ENCODE data around the gene SETBP1. TPM values are rescaled to one million over a fixed set of nuclear protein-coding genes. Genes with fewer than 3 reads are reported as not detected.

Gene SETBP1
- total RNA-seq, 2 experiments from 2014 or later: 6.4 to 6.7 TPM

GRCh38 chr18:45012286-45012685 lies 331.6 kb downstream of the SETBP1 start:
- H3K4me1 Mint-ChIP-seq (ENCODE audit: low read depth): peaks cover 10% of the 10 kb centered on the region
- no peak for DNase-seq
- intact Hi-C loops (cut with micrococcal nuclease): no loop called here
- H3K36me3 Mint-ChIP-seq: no peaks in the 10 kb centered on the region
- no peak overlapping the region for H3K27ac Mint-ChIP-seq
- peaks cover 2% of the 10 kb centered on the region for H3K27me3 Mint-ChIP-seq
- no peaks in the 10 kb centered on the region for H3K9me3 Mint-ChIP-seq
- ChIA-PET POLR2A (no interaction called here), CTCF (no interaction called here)
- no peak overlapping the region for H3K4me3 Mint-ChIP-seq

- CTCF ChIA-PET: no interaction called here
- no peak overlapping the region for H3K4me3 Mint-ChIP-seq
- H3K27me3 Mint-ChIP-seq: peaks cover 2% of the 10 kb centered on the region
- no peak overlapping the region for H3K27ac Mint-ChIP-seq
- no peak for DNase-seq
- no peaks in the 10 kb centered on the region for H3K36me3 Mint-ChIP-seq
- intact Hi-C loops (cut with micrococcal nuclease): no loop called here
- POLR2A ChIA-PET: no interaction called here
- no peaks in the 10 kb centered on the region for H3K9me3 Mint-ChIP-seq
- peaks cover 7% of the 10 kb centered on the region for H3K4me1 Mint-ChIP-seq (ENCODE audit: low read depth)
Measured at GRCh38 chr18:45014047-45014501, 333.4 kb downstream of the SETBP1 start.

GRCh38 chr18:45015788-45016128 lies 335.1 kb downstream of the SETBP1 start:
- no peak overlapping the region for H3K4me3 Mint-ChIP-seq
- no peaks in the 10 kb centered on the region for H3K36me3 Mint-ChIP-seq
- H3K9me3 Mint-ChIP-seq: no peaks in the 10 kb centered on the region
- no peak overlapping the region for H3K27ac Mint-ChIP-seq
- POLR2A ChIA-PET: no interaction called here
- peaks cover 2% of the 10 kb centered on the region for H3K27me3 Mint-ChIP-seq
- intact Hi-C loops (cut with micrococcal nuclease): no loop called here
- DNase-seq: no peak
- CTCF ChIA-PET: no interaction called here
- no peaks in the 10 kb centered on the region for H3K4me1 Mint-ChIP-seq (ENCODE audit: low read depth)

DNA sequence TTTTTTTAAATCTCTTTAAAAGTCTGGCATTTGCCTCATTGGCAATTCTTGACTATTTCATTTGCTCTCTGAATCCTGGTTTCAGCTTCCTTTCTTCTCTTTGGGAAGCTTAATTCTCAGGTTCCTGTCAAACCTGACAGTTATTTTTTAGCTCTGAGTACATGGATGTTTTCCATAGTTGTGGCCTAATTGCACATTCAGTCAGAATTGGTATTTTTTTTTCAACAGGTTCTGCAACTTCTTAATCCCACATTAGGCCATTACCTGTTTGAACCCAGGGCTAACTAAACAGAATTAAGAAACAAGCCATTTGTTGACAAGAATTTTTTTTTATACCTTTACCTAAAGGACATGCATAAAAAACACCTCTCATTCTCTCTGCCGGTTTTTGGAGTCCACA lies 338.8 kb downstream of the SETBP1 start:
- Mint-ChIP-seq H3K9me3 (no peaks in the 10 kb centered on the region), H3K27me3 (no peaks in the 10 kb centered on the region), H3K36me3 (no peaks in the 10 kb centered on the region), H3K27ac (no peak overlapping the region), H3K4me1 (ENCODE audit: low read depth) (no peaks in the 10 kb centered on the region), H3K4me3 (no peak overlapping the region)
- DNase-seq: no peak
- ChIA-PET CTCF (no interaction called here), POLR2A (no interaction called here)
- intact Hi-C loops (cut with micrococcal nuclease): no loop called here

DNA sequence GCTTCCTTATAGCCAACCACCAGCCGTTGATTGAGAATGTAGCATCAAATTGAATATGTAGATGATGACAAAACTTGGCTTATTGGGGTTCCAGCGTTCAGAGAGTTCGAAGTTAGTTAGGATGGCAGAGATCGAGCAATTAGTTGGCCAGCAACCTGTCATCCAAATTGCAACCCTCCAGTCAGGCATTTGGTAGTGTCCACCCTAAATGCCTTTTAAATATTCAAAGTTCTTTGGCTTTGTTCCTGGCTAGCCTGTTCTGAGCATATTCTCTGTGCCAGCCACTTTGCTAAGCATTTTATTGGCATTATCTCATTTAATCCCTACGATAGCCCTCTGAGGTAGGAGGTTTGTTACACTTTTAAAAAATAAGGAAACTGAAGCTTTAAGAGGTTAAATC lies 342.8 kb downstream of the SETBP1 start:
- H3K4me1 Mint-ChIP-seq (ENCODE audit: low read depth): no peaks in the 10 kb centered on the region
- CTCF ChIA-PET: no interaction called here
- intact Hi-C loops (cut with micrococcal nuclease): no loop called here

DNA sequence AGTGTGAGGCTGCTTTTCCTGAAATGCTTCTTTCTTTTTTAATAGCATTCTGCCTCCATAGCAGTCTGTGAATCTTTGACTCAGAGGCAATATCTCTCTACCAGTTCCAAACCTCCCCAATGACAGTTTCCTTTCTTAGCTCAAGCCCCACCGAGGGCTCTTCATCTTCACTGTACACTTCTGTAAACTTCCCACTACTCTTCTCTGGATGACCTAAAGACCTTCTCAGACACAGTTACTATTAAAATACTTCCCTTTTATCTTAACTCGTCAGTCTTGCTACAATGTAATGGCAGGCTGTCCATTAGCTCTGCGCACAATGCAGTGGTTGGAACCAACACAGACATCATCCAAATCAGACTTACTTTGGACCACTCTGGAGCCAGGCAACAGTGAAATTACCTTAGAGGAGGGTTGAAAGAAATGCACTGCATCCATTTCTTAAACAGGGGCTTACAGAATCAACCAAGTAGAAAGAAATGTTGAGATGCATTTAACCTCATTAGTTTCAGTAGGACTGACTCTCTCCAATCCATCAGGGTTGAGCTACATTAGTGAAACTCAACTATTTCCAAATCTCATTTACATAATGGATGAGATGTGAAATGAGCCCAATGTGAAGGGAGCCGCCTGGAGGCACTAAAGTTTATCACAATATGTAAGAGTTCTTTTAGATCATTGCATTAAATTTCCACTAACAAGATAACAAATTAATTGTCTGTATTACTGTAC lies 343.8 kb downstream of the SETBP1 start:
- H3K9me3 Mint-ChIP-seq: no peaks in the 10 kb centered on the region
- H3K4me3 Mint-ChIP-seq: no peak overlapping the region
- H3K36me3 Mint-ChIP-seq: no peaks in the 10 kb centered on the region
- H3K4me1 Mint-ChIP-seq (ENCODE audit: low read depth): no peaks in the 10 kb centered on the region
- no peak overlapping the region for H3K27ac Mint-ChIP-seq
- ChIA-PET CTCF (interaction anchor here (0.6 kb wide), 1 partner anchor 321 kb away, joined by 3 read pairs; no protein-coding TSS in a partner anchor), POLR2A (no interaction called here)
- DNase-seq: no peak
- H3K27me3 Mint-ChIP-seq: no peaks in the 10 kb centered on the region
- intact Hi-C loops (cut with micrococcal nuclease): no loop called here

More for the DNA sequence above, 342.8 kb downstream of the SETBP1 start:
- H3K36me3 Mint-ChIP-seq: no peaks in the 10 kb centered on the region
- H3K9me3 Mint-ChIP-seq: no peaks in the 10 kb centered on the region
- H3K27ac Mint-ChIP-seq: no peak overlapping the region
- no peak overlapping the region for H3K4me3 Mint-ChIP-seq
- DNase-seq: no peak
- H3K27me3 Mint-ChIP-seq: no peaks in the 10 kb centered on the region
- POLR2A ChIA-PET: no interaction called here

DNA sequence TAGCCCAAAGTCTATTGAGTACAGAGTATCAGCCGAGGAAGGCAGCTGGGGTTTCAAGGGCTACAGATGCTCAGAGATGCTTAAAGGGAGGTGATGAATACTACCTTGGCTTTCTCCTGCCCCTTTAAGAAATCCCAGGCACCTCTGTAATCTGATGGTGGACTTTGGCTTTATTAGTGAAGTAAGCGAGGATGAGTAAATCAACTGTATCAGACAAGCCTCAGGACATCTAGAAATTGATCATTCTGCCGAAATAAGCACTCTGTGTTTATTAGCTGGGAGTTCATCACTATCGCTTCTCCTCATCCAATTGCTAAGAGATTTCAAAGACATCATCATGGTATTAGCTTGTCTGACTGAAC lies 344.4 kb downstream of the SETBP1 start:
- no peak for DNase-seq
- intact Hi-C loops (cut with micrococcal nuclease): no loop called here
- CTCF ChIA-PET: interaction anchor here (0.6 kb wide), 1 partner anchor 321 kb away, joined by 3 read pairs; no protein-coding TSS in a partner anchor
- Mint-ChIP-seq H3K4me3 (no peak overlapping the region), H3K9me3 (no peaks in the 10 kb centered on the region), H3K36me3 (no peaks in the 10 kb centered on the region), H3K27me3 (no peaks in the 10 kb centered on the region), H3K27ac (no peak overlapping the region), H3K4me1 (ENCODE audit: low read depth) (no peaks in the 10 kb centered on the region)
- POLR2A ChIA-PET: no interaction called here

GRCh38 chr18:45026162-45026561 lies 345.5 kb downstream of the SETBP1 start:
- Mint-ChIP-seq H3K9me3 (no peaks in the 10 kb centered on the region), H3K4me3 (no peak overlapping the region), H3K4me1 (ENCODE audit: low read depth) (no peaks in the 10 kb centered on the region), H3K27ac (no peak overlapping the region), H3K27me3 (no peaks in the 10 kb centered on the region), H3K36me3 (no peaks in the 10 kb centered on the region)
- ChIA-PET POLR2A (interaction anchor here (0.6 kb wide), 1 partner anchor 611 kb away, joined by 3 read pairs; no protein-coding TSS in a partner anchor), CTCF (no interaction called here)
- intact Hi-C loops (cut with micrococcal nuclease): no loop called here
- DNase-seq: no peak

DNA sequence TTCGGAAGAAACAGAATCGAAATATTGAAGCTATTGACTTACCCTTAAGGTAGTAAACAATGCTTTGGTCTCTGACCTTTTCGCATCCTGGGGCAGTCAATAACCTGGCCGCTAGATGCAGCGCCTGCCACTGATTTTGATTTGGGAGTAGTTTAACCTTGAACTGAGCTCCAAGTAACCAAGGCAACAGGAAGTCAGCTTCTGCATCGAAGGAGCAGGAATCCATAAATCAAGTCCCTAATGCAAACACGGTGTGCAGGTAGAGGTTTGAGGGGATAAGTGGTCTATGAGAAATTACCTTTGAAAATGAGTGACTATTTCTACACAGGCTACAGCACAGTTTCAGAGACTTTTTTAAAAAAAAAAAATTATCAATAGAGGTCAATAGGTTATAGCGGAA lies 353.5 kb downstream of the SETBP1 start:
- no peak overlapping the region for H3K4me3 Mint-ChIP-seq
- POLR2A ChIA-PET: no interaction called here
- H3K27me3 Mint-ChIP-seq: no peaks in the 10 kb centered on the region
- H3K27ac Mint-ChIP-seq: no peak overlapping the region
- CTCF ChIA-PET: no interaction called here
- intact Hi-C loops (cut with micrococcal nuclease): no loop called here
- no peak for DNase-seq
- no peaks in the 10 kb centered on the region for H3K4me1 Mint-ChIP-seq (ENCODE audit: low read depth)
- no peaks in the 10 kb centered on the region for H3K9me3 Mint-ChIP-seq
- no peaks in the 10 kb centered on the region for H3K36me3 Mint-ChIP-seq

GRCh38 chr18:45037618-45038017 lies 356.9 kb downstream of the SETBP1 start:
- intact Hi-C loops (cut with micrococcal nuclease): no loop called here
- Mint-ChIP-seq H3K4me3 (no peak overlapping the region), H3K27ac (no peak overlapping the region), H3K36me3 (no peaks in the 10 kb centered on the region), H3K27me3 (no peaks in the 10 kb centered on the region), H3K4me1 (ENCODE audit: low read depth) (no peaks in the 10 kb centered on the region), H3K9me3 (no peaks in the 10 kb centered on the region)
- POLR2A ChIA-PET: no interaction called here
- CTCF ChIA-PET: interaction anchor here (1.0 kb wide), 1 partner anchor 59 kb away, joined by 3 read pairs; no protein-coding TSS in a partner anchor
- no peak for DNase-seq

- no peaks in the 10 kb centered on the region for H3K27me3 Mint-ChIP-seq
- no peak for DNase-seq
- no peak overlapping the region for H3K27ac Mint-ChIP-seq
- H3K4me1 Mint-ChIP-seq (ENCODE audit: low read depth): no peaks in the 10 kb centered on the region
- no peaks in the 10 kb centered on the region for H3K36me3 Mint-ChIP-seq
- H3K4me3 Mint-ChIP-seq: no peak overlapping the region
- H3K9me3 Mint-ChIP-seq: no peaks in the 10 kb centered on the region
- ChIA-PET CTCF (no interaction called here), POLR2A (no interaction called here)
- intact Hi-C loops (cut with micrococcal nuclease): no loop called here
Measured at GRCh38 chr18:45039376-45039775, 358.7 kb downstream of the SETBP1 start.

DNA sequence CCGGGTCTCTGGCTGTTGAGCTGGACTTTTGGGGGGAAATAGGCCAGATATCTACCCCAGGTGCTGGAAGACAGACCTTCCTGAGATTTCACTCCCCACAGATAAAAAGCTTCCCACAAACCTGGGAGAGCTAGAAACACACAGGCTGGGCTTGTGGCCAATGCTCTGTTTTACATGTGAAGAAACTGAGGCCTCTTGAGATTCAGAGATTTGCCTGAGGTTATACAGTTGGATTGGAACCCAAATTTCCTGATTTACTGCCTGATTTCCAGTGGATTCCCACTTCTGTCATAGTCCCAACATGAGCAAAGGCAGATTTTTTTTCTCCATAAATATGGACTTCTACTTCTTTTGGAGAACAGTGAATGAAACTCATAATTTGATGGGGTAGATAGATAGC lies 360.2 kb downstream of the SETBP1 start:
- ChIA-PET CTCF (no interaction called here), POLR2A (no interaction called here)
- intact Hi-C loops (cut with micrococcal nuclease): no loop called here
- no peak overlapping the region for H3K4me3 Mint-ChIP-seq
- no peaks in the 10 kb centered on the region for H3K36me3 Mint-ChIP-seq
- H3K4me1 Mint-ChIP-seq (ENCODE audit: low read depth): no peaks in the 10 kb centered on the region
- no peak for DNase-seq
- H3K27me3 Mint-ChIP-seq: no peaks in the 10 kb centered on the region
- H3K9me3 Mint-ChIP-seq: no peaks in the 10 kb centered on the region
- H3K27ac Mint-ChIP-seq: no peak overlapping the region

GRCh38 chr18:45044787-45045186 lies 364.1 kb downstream of the SETBP1 start:
- CTCF ChIA-PET: no interaction called here
- Mint-ChIP-seq H3K4me1 (ENCODE audit: low read depth) (no peaks in the 10 kb centered on the region), H3K4me3 (no peak overlapping the region), H3K36me3 (no peaks in the 10 kb centered on the region), H3K27ac (no peak overlapping the region), H3K27me3 (peaks cover 1% of the 10 kb centered on the region), H3K9me3 (no peaks in the 10 kb centered on the region)
- intact Hi-C loops (cut with micrococcal nuclease): no loop called here
- DNase-seq: no peak
- POLR2A ChIA-PET: no interaction called here
